ENCODE data around the gene SH3GL2.

Gene SH3GL2

GRCh38 chr9:17731308-17731707 lies 152.4 kb downstream of the SH3GL2 start:
- no peak overlapping the region for H3K4me3 ChIP-seq (replicated peaks in 1 of 2; ENCODE audit: low read depth in 2 of 2, low read length in 2 of 2)
- no peak for DNase-seq (ENCODE audit: low read depth in 2 of 2)
- TF ChIP-seq, protein P1, sequence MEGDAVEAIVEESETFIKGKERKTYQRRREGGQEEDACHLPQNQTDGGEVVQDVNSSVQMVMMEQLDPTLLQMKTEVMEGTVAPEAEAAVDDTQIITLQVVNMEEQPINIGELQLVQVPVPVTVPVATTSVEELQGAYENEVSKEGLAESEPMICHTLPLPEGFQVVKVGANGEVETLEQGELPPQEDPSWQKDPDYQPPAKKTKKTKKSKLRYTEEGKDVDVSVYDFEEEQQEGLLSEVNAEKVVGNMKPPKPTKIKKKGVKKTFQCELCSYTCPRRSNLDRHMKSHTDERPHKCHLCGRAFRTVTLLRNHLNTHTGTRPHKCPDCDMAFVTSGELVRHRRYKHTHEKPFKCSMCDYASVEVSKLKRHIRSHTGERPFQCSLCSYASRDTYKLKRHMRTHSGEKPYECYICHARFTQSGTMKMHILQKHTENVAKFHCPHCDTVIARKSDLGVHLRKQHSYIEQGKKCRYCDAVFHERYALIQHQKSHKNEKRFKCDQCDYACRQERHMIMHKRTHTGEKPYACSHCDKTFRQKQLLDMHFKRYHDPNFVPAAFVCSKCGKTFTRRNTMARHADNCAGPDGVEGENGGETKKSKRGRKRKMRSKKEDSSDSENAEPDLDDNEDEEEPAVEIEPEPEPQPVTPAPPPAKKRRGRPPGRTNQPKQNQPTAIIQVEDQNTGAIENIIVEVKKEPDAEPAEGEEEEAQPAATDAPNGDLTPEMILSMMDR (IDR thresholded peaks at IDR 0.05; ENCODE audit: low read depth, low read length), result no peak

DNA sequence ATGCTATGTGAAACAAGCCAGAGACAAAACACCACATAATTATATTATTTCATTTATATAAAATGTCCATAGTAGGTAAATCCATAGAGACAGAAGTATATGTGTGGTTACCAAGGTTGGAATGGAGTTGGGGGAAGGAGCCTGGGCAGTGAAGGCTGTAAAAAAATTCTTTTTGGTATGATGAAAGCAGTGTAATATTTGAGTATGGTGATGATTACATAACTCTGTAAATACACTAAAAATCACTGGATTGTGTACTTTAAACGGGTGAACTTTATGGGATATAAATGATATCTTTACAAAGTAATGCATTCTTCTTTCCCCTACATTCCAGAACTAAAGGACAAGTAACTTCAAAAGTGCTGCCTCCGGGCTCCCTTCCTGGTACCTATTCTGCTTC lies 155.8 kb downstream of the SH3GL2 start:
- TF ChIP-seq, protein P1 (IDR thresholded peaks at IDR 0.05; ENCODE audit: low read depth, low read length), result no peak
- H3K4me3 ChIP-seq (replicated peaks in 1 of 2; ENCODE audit: low read depth in 2 of 2, low read length in 2 of 2), result no peak overlapping the region
- no peak for DNase-seq (ENCODE audit: low read depth in 2 of 2)

DNA sequence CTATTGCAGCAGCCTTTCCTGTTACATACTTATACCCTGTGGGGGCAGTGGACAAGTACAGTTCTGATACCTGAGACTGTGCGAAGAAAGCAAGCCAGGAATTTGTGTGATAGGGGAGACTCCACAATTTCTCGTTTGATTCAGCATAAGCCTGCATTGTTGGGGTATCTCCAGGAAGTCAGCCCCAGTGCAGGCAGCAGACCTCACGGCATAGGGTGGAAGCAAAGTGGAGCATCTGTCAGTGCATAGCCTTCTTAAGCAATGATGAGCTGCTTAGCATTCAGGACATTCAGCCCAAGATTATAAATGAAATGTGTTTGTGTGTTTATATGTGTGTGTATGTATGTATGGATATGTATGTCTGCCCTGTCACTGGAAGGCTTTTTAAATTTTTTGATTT lies 157.0 kb downstream of the SH3GL2 start:
- no peak for DNase-seq (ENCODE audit: low read depth in 2 of 2)
- H3K4me3 ChIP-seq (replicated peaks in 1 of 2; ENCODE audit: low read depth in 2 of 2, low read length in 2 of 2), result no peak overlapping the region
- TF ChIP-seq, protein P1 (IDR thresholded peaks at IDR 0.05; ENCODE audit: low read depth, low read length), result no peak

- no peak for DNase-seq (ENCODE audit: low read depth in 2 of 2)
- TF ChIP-seq, protein P1 (IDR thresholded peaks at IDR 0.05; ENCODE audit: low read depth, low read length), result no peak
- no peak overlapping the region for H3K4me3 ChIP-seq (replicated peaks in 1 of 2; ENCODE audit: low read depth in 2 of 2, low read length in 2 of 2)
Observed at GRCh38 chr9:17739022-17739421, 160.2 kb downstream of the SH3GL2 start.

DNA sequence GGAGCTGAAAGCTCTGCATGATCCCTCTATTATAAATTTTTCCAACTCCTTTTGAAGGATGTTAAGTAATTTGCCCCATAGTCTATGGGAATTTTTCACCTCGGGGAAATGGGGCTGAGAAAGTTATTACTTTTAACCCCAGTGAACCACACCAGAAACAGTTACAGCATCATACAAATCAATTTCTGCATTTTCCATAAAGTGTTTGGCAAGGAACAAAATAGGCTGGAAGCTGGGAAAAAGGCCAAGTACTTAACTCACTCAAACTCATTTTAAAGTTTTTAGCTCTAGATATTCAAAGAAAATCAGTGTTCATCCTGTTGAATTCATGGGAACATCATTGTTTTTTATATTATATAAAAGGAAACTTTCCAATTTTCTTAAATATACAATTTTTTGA lies 160.9 kb downstream of the SH3GL2 start:
- no peak for DNase-seq (ENCODE audit: low read depth in 2 of 2)
- no peak overlapping the region for H3K4me3 ChIP-seq (replicated peaks in 1 of 2; ENCODE audit: low read depth in 2 of 2, low read length in 2 of 2)
- TF ChIP-seq, protein P1 (IDR thresholded peaks at IDR 0.05; ENCODE audit: low read depth, low read length), result no peak

GRCh38 chr9:17742067-17742466 lies 163.2 kb downstream of the SH3GL2 start:
- TF ChIP-seq, protein P1 (IDR thresholded peaks at IDR 0.05; ENCODE audit: low read depth, low read length), result no peak
- no peak overlapping the region for H3K4me3 ChIP-seq (replicated peaks in 1 of 2; ENCODE audit: low read depth in 2 of 2, low read length in 2 of 2)
- DNase-seq (ENCODE audit: low read depth in 2 of 2), result no peak

- DNase-seq (ENCODE audit: low read depth in 2 of 2), result peak; percentile 12 to 21
- no peak overlapping the region for H3K4me3 ChIP-seq (replicated peaks in 1 of 2; ENCODE audit: low read depth in 2 of 2, low read length in 2 of 2)
- TF ChIP-seq, protein P1 (IDR thresholded peaks at IDR 0.05; ENCODE audit: low read depth, low read length), result no peak
Observed at GRCh38 chr9:17744786-17745185, 165.9 kb downstream of the SH3GL2 start.

Data from cardiac fibroblast (primary cell).